ENCODE data around the gene ARHGEF25.

GRCh38 chr12:57581802-57582201 lies 29.4 kb upstream of the ARHGEF25 start:
- TF ChIP-seq, protein P1, sequence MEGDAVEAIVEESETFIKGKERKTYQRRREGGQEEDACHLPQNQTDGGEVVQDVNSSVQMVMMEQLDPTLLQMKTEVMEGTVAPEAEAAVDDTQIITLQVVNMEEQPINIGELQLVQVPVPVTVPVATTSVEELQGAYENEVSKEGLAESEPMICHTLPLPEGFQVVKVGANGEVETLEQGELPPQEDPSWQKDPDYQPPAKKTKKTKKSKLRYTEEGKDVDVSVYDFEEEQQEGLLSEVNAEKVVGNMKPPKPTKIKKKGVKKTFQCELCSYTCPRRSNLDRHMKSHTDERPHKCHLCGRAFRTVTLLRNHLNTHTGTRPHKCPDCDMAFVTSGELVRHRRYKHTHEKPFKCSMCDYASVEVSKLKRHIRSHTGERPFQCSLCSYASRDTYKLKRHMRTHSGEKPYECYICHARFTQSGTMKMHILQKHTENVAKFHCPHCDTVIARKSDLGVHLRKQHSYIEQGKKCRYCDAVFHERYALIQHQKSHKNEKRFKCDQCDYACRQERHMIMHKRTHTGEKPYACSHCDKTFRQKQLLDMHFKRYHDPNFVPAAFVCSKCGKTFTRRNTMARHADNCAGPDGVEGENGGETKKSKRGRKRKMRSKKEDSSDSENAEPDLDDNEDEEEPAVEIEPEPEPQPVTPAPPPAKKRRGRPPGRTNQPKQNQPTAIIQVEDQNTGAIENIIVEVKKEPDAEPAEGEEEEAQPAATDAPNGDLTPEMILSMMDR (IDR thresholded peaks at IDR 0.05) = no peak
- TF ChIP-seq HOXB5 (CRISPR knock-in tag; IDR thresholded peaks at IDR 0.05) (no peak), CBX8 (IDR thresholded peaks at IDR 0.05) (no peak)
- TF ChIP-seq, protein P2, sequence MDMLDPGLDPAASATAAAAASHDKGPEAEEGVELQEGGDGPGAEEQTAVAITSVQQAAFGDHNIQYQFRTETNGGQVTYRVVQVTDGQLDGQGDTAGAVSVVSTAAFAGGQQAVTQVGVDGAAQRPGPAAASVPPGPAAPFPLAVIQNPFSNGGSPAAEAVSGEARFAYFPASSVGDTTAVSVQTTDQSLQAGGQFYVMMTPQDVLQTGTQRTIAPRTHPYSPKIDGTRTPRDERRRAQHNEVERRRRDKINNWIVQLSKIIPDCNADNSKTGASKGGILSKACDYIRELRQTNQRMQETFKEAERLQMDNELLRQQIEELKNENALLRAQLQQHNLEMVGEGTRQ (IDR thresholded peaks at IDR 0.05) = no peak

All from A549 (cell line).